CD4-positive, alpha-beta T cell treated with Interferon gamma for 1 hour (primary cell): Measurements from ENCODE around the gene S1PR4.

Experiments
- DNase-seq: peaks from one replicate; pipeline ENCODE4 v3.0.0-alpha.2; 2020

S1PR4 gene

GRCh38 chr19:3178377-3178972 is at the start of gene S1PR4:
TSS of gene S1PR4 (plus strand) at chr19:3178769. CDS start at chr19:3178793, 24 bp downstream.
- peak; percentile 77 for DNase-seq

DNA sequence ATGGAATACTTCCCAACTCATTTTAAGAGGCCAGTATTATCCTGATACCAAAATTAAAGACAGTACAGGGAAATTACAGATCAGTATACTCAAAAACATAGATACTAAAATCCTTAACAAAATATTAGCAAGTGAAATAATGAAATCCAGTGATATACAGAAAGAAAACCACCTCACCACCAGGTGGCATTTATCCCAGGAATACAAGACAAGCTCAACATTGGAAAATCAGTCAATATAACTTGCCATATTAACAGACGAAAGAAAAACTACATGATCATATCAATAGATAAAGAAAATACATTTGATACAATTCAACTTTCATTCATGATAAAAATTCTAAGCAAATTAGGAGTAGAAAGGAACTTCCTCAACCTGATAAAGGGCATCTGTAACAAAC is 49.5 kb upstream of the S1PR4 start:
- no peak for DNase-seq

DNA sequence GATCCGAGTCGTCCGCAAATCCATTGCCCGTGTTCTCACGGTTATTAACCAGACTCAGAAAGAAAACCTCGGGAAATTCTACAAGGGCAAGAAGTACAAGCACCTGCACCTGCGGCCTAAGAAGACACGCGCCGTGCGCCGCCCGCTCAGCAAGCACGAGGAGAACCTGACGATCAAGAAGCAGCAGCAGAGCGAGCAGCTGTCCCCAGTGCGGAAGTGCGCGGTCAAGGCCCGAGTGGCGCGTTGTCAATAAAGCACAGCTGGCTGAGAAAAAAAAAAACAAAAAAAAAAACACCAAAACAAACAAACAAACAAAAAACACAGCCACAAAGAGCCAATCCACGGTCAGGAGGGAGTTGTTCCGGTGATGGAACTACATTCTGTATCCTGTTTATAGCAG is 47.4 kb upstream of the S1PR4 start:
- no peak for DNase-seq

- DNase-seq: peak; percentile 86
These were observed 45.4 kb upstream of the S1PR4 start for GRCh38 chr19:3132971-3133792.

DNA sequence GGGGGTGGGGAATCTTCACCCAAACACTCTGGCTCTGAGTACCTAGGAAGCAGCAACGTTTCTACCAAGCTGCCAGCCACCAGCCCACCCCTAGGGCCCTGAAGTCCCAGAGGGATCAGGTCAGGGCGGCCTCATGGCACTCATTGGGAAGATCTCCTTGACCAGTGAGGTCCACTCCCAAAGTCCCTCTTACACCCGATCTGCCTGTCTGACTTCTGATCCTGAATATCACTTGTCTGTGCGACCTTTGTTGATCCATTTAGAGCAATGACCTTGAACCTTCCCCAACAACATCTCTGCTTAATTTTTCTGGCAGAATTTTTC is 44.8 kb upstream of the S1PR4 start:
- DNase-seq: no peak

- peak; percentile 74 for DNase-seq
These were observed 42.4 kb upstream of the S1PR4 start, which contains the start of gene GNA15 for GRCh38 chr19:3135961-3136683. TSS of gene GNA15 (plus strand) at chr19:3136033. CDS start at chr19:3136451, 418 bp downstream.

DNA sequence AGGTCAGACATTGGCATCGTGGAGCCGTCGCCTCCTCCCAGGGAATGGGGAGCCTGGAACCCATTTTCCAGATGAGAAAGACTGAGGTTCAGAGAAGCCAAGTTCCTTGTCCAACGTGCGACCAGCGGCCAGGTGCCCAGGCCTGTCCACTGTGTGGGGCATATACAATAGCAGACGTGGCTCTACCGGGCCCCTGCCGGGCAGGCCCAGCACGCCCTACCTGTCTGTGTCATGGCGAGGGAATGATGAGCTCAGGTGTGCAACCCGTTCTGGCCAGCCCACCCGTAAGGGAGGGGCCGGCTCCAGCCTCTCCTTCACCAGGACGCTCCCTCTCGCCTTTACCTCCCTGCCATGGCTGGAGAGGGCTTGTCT is 41.9 kb upstream of the S1PR4 start:
- DNase-seq: no peak

DNA sequence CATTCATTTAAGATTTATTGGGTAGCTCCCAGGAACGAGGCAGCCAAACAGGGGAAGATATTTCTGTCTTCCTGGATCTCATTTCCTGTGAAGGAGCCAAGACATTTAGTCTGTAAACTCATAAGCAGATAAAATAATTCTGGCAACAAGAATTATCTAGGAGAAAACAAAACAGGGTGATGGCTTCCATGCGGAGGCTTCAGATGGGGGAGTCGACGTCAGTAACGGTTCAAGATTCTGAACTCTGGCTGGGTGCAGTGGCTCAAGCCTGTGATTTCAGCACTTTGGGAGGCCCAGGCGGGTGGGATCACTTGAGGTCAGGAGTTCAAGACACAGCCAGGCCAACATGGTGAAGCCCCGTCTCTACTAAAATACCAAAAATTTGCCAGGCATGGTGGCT is 41.5 kb upstream of the S1PR4 start:
- no peak for DNase-seq

GRCh38 chr19:3138268-3138667 is 40.3 kb upstream of the S1PR4 start:
- no peak for DNase-seq

DNA sequence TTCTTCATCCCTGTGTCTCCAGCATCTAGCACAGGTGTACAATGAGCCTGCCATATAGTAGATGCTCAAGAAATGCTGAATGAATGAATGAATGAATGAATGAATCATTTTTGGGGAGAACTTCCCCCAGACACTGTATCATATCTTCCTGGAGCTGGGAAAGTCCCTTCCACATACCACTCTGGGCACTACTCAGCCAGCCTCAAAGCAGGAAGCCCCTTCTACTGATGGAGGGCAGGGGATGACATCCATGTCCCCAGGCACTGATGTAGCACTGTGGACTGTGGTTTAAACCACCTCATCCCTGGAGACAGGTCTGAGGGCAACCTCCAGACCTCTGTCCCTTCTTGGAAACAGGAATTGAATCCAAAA is 37.9 kb upstream of the S1PR4 start:
- no peak for DNase-seq

- no peak for DNase-seq
These were observed 36.3 kb upstream of the S1PR4 start for GRCh38 chr19:3142292-3142670.

GRCh38 chr19:3142781-3143337 is 35.7 kb upstream of the S1PR4 start:
- no peak for DNase-seq

DNA sequence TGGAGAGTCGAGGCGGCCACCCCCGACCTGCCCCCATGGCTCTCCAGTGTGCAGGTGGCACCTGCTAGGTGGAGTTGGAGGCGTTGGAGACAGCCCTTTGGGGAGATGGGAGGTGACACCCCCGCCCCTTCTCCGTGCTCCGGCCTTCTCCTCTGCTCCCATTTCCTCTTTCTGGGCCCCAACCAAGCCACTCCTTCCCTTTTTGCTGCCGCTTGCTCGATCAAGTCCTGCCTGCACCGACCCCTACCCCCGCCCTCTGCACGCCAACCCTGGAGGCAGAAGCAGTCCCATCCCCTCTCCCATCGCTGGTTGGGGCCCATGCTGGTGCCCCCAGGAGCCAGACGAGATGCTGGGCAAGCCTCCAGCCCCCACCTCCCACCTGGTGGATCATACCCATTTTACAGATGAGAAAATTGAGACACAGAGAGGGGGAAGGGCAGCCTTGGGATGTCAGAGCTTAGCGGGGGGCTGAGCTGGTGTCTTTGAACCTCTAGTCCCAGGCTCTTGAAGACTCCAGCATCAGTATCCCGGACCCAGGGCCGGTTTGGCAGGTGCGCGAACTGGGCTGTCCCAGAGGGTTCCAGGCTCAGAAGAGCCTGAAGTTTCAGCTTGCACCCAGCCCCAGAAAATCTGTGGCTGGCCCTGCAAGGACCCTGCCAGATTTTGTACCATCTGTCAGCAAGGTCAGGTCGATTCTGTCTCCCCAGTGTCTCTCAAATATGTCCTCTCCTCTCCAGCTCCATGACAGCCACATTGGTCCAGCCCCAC is 32.5 kb upstream of the S1PR4 start:
- DNase-seq: peak; percentile 46

DNA sequence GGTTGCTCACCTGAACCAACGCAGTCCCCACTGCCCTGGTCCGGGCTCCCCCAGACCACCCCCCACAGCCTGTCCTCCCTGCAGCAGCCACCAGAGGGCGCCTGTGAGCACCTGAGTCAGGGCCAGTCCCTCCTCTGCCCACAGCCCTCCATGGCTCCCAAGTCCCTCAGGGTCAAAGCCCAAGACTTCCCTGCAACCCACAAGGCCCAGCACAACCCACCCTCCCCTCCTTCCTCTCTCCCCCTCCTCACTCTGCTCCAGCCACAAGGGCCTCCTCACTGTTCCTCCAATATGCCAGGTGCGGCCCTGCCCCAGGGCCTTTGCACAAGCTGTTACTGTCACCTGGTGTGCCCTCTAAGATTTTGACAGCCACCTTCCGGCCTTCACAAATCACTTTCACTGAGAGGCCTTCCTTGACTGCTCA is 31.9 kb upstream of the S1PR4 start:
- peak; percentile 56 for DNase-seq

GRCh38 chr19:3148503-3148902 is 30.1 kb upstream of the S1PR4 start:
- no peak for DNase-seq

DNA sequence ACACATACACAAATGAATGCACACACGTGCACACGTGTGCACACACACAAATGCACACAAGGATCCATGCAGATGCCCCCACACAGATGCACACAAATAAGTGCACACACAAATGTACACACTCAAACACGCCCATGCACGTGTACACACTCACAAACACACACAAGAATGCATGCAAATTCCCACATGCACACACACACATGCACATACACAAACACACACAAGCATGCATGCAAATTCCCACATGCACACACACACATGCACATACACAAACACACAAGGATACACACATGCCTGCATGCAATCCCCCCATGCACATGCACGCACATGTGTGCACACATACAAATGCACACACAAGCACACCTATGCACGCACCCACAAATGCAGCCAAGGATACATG is 29.5 kb upstream of the S1PR4 start:
- no peak for DNase-seq

DNA sequence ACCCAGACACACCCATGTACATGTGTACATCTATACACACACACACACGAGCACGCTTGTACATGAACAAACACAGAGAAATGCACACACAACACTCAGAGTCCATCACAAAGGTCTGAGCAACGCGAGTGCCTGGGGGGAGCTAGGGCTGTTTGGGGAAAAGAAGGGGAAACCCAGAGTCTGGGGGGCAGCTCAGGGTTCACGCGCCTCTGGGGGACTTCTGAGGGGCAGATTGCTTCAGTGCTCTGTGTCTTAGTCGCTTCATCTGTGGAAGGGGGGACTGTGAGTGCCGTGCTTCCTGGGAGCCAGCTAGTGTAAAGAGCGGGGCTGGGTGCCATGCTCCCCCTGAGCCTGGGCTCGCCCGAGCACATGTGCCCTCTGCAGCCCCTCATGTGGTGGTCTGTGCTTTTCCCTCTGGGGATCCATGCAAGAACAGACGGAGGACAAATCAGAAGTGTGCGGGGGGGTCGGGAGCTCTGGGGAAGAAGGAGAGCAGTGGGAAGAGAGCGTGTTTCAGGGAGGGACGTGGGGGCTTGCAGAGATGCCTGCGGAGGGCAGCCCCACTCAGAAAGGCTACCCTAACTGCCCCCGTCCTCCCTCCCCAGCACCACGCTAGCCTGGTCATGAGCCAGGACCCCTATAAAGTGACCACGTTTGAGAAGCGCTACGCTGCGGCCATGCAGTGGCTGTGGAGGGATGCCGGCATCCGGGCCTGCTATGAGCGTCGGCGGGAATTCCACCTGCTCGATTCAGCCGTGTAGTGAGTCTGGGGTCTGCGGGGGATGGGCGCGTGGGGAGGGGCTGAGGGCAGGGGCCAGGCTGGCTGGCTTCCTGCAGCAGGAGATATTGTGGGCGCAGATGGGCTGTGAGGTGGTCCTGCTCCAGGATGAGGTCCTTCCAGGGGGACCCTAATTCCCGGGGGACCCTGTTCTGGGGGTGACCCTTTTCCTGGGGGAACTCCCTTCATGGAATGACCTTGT is 28.8 kb upstream of the S1PR4 start:
- DNase-seq: no peak

DNA sequence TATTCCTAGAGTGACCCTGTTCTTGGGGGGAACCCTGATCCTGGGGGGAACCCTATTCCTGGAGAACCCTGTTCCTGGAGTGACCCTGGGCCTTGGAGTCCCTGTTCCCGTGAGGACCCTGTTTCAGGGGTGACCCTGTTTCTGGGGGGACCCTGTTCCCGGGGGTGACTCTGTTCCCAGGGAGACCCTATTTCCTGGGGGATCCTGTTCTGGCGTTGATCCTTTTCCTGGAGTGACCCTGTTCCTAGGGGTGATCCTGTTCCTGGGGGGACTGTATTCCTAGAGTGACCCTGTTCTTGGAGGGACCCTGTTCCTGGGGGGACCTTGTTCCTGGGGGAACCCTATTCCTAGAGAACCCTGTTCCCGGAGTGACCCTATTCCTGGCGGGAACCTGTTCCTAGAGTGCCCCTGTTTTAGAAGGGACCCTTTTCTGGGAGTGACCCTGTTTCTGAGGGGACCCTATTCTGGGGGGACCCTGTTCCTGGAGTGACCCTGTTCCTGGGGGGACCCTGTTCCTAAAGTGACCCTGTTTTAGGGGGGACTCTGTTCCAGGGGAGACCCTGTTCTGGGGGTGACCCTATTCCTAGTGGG is 27.7 kb upstream of the S1PR4 start:
- no peak for DNase-seq

GRCh38 chr19:3151563-3152418 is 26.8 kb upstream of the S1PR4 start:
- no peak for DNase-seq

GRCh38 chr19:3152419-3152780 is 26.2 kb upstream of the S1PR4 start:
- DNase-seq: no peak
